Thoracic aorta (tissue), 2 donors: ENCODE data around the gene NPTXR. TPM values are rescaled to one million over a fixed set of nuclear protein-coding genes. Genes with fewer than 3 reads are reported as not detected.
A peak's percentile ranks its signal among the peaks of the same experiment; 100 is the strongest.

Source experiments
- ATAC-seq: fragments of 150-250 bp; one replicate; pipeline ENCODE4 v1.8.0; 2017; ENCODE audit warnings: low read depth; ENCODE audit not compliant: insufficient number of reproducible peaks, low FRiP score
- DNase-seq: peaks from one replicate; pipeline ENCODE4 v3.0.0-alpha.2; 2020; ENCODE audit warnings: low spot score
- H3K27ac ChIP-seq, 2 donors: fragments of 200-600 bp; sonication (generic); 1 replicate in 1 of 2; 2 replicates in 1 of 2; pipeline ENCODE4 v1.5.1; 2016; ENCODE audit warnings: mild to moderate bottlenecking in 2 of 2, moderate library complexity in 2 of 2
- H3K27me3 ChIP-seq: fragments of 200-600 bp; sonication (generic); replicated peaks from 2 replicates; pipeline ENCODE4 v1.6.0; 2016; ENCODE audit warnings: mild to moderate bottlenecking; ENCODE audit not compliant: insufficient read depth
- H3K36me3 ChIP-seq: fragments of 200-600 bp; sonication (generic); one replicate; pipeline ENCODE4 v1.5.1; 2016
- H3K4me1 ChIP-seq, 2 donors: fragments of 200-600 bp; sonication (generic); 1 replicate in 1 of 2; 2 replicates in 1 of 2; pipeline versions ENCODE4 v1.5.1 to v1.6.0; 2016; ENCODE audit warnings: low read depth in 2 of 2, mild to moderate bottlenecking in 1 of 2; ENCODE audit not compliant: control insufficient read depth in 1 of 2
- H3K4me3 ChIP-seq: fragments of 200-600 bp; sonication (generic); 2 replicates; pipeline ENCODE4 v1.5.1; 2016; ENCODE audit warnings: mild to moderate bottlenecking
- H3K9me3 ChIP-seq: fragments of 200-600 bp; sonication (generic); 2 replicates; pipeline ENCODE4 v1.5.1; 2016
- total RNA-seq, 2 donors: library from RNA; depleted of rRNA; stranded (reverse); fragments of >200 nt; gene quantifications; one replicate each; pipeline versions ENCODE4 v1.1.0 to v1.2.3, GENCODE V29; 2016
- TF ChIP-seq, protein P1 (sequence below): fragments of 200-600 bp; sonication (generic); IDR thresholded peaks from one replicate; pipeline ENCODE4 v1.5.1; 2019; ENCODE audit warnings: antibody characterized with exemption

The NPTXR gene
- total RNA-seq, 2 donors from 2014 or later: 29.3 to 50.8 TPM

DNA sequence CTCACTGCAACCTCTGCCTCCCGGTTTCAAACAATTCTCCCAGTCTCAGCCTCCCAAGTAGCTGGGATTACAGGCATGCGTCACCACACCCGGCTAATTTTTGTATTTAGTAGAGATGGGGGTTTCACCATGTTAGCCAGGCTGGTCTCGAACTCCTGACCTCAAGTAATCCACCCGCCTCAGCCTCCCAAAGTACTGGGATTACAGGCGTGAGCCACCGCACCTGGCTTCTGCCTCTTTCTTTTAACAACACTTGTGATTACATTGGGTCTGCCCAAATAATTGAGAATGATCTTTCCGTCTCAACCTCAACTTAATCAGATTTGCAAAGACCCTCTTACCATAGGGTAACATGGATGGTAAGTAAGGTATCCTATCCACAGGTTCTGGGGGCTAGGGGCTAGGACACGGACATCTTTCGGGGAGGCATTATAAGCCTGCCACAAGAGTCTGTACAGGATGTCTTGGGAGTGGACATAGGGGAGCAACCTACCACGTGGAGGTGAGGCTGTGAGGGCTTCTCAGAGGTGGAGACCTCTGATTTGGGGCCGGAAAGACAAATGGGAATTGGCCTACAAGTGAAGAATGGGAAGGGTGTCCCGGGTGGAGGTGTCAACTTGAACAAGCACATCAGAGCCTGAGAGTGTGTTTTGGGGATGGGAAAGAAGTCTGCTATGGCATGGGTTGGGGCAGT lies 30.8 kb upstream of the NPTXR start:
- TF ChIP-seq, protein P1, sequence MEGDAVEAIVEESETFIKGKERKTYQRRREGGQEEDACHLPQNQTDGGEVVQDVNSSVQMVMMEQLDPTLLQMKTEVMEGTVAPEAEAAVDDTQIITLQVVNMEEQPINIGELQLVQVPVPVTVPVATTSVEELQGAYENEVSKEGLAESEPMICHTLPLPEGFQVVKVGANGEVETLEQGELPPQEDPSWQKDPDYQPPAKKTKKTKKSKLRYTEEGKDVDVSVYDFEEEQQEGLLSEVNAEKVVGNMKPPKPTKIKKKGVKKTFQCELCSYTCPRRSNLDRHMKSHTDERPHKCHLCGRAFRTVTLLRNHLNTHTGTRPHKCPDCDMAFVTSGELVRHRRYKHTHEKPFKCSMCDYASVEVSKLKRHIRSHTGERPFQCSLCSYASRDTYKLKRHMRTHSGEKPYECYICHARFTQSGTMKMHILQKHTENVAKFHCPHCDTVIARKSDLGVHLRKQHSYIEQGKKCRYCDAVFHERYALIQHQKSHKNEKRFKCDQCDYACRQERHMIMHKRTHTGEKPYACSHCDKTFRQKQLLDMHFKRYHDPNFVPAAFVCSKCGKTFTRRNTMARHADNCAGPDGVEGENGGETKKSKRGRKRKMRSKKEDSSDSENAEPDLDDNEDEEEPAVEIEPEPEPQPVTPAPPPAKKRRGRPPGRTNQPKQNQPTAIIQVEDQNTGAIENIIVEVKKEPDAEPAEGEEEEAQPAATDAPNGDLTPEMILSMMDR: no peak
- no peaks in the 10 kb centered on the region for H3K27me3 ChIP-seq
- no peaks in the 10 kb centered on the region for H3K9me3 ChIP-seq
- ATAC-seq (no peak), DNase-seq (no peak)
- no peak overlapping the region for H3K27ac ChIP-seq
- H3K4me3 ChIP-seq: no peak overlapping the region
- no peaks in the 10 kb centered on the region for H3K36me3 ChIP-seq
- H3K4me1 ChIP-seq: peaks cover 8 to 32% of the 10 kb centered on the region in 2 donors

DNA sequence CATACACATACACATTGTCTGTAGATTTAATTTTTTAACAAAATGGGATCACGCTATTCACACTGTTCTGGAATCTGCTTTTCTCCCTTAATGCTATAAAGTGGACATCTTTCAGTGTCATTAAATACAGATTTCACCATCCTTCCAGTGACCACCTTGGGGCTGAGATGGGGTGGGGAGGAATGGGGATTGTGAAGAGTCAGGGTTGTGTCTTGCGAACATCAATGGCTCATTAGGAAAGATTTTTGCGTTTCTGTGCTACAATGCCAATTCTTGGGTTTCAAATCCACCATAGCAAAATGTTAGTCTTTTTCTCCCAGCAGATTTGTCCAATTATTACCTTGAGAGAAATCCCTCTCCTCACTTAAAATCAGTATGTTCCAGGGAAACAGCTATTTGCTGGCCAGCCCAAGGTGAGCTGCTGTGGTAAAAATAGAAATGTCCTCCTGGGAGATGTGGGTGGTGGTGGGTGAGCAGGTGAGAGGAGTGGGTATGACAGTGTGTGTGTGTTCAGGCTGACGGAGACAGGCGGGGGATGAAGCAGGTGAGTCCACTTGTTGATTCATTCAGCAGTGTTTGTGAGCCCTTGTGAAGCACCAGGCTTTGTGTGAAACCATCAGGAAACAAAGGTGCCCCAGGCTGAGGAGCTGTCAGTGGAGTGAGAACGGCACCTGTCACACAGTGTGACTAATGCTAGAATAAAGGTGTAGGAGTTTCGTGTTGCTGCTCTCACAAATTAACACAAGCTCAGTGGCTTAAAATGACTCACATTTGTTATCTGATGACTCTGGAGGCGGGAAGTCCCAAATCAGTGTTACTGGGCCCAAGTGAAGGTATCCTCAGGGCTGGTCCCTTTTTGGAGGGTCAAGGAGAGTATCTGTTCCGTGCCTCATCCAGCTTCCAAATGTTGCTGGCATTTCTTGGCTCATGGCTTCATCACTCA lies 29.9 kb upstream of the NPTXR start:
- Histone ChIP-seq H3K36me3 (no peaks in the 10 kb centered on the region), H3K9me3 (no peaks in the 10 kb centered on the region), H3K4me1 (peaks cover 16 to 36% of the 10 kb centered on the region in 2 donors), H3K4me3 (peak overlapping the region; percentile 78), H3K27me3 (no peaks in the 10 kb centered on the region), H3K27ac (peak overlapping the region; percentile 86 to 99)
- DNase-seq (no peak), ATAC-seq (no peak)
- TF ChIP-seq, protein P1: no peak

- Histone ChIP-seq H3K9me3 (no peaks in the 10 kb centered on the region), H3K27me3 (no peaks in the 10 kb centered on the region)
- no peak for ATAC-seq
Measured at GRCh38 chr22:38872831-38873248, 29.0 kb upstream of the NPTXR start.

GRCh38 chr22:38872172-38872830 lies 28.5 kb upstream of the NPTXR start, which contains the start of gene CBX6:
CBX6 (minus strand) TSS chr22:38872216; CDS start chr22:38872190, 26 bp downstream.
- peaks cover 5% of the 10 kb centered on the region for H3K36me3 ChIP-seq
- peaks cover 16 to 47% of the 10 kb centered on the region in 2 donors for H3K4me1 ChIP-seq

More at GRCh38 chr22:38872831-38873248, 29.0 kb upstream of the NPTXR start:
- no peak for DNase-seq
- peak overlapping the region; percentile 78 for H3K4me3 ChIP-seq
- TF ChIP-seq, protein P1: no peak
- no peaks in the 10 kb centered on the region for H3K36me3 ChIP-seq
- peaks cover 16 to 45% of the 10 kb centered on the region in 2 donors for H3K4me1 ChIP-seq
- peak overlapping the region; percentile 86 to 99 for H3K27ac ChIP-seq

More at GRCh38 chr22:38872172-38872830, 28.5 kb upstream of the NPTXR start, which contains the start of gene CBX6:
- peak within 1 kb of the TSS; percentile 78 for H3K4me3 ChIP-seq
- DNase-seq (peak; percentile 74), ATAC-seq (peak; percentile 62)
- TF ChIP-seq, protein P1: no peak
- no peaks in the 10 kb centered on the region for H3K9me3 ChIP-seq
- H3K27me3 ChIP-seq: no peaks in the 10 kb centered on the region
- H3K27ac ChIP-seq: peak within 1 kb of the TSS; percentile 86 to 99
